Measurements from ENCODE around the gene ACO1.

The ACO1 gene

GRCh38 chr9:32424616-32425015 lies 40.2 kb downstream of the ACO1 start:
- peak; percentile 12 for DNase-seq

GRCh38 chr9:32426278-32426939 lies 42.0 kb downstream of the ACO1 start:
- no peak for DNase-seq

- no peak for DNase-seq
These were observed 42.8 kb downstream of the ACO1 start for GRCh38 chr9:32427111-32427873.

GRCh38 chr9:32430720-32431119 lies 46.3 kb downstream of the ACO1 start:
- DNase-seq, result no peak

DNA sequence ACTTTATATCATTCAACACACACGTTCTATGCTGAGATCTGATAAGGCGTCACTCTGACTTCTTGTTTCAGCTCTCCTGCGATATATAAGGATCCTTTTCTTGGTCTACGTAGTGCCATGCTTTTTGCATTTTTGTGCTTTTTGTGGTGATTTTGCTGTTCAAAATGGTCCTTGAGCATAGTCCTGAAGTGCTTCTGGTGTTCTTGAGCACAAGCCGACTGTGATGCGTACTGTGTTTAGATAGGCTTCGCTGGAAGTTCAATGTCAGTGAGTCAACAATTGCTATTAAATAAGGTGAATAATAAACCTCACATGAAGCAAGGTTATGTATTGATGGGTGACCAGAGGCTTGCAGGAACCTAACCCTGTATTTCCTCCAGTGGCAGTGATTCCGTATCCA lies 46.8 kb downstream of the ACO1 start:
- no peak for DNase-seq

DNA sequence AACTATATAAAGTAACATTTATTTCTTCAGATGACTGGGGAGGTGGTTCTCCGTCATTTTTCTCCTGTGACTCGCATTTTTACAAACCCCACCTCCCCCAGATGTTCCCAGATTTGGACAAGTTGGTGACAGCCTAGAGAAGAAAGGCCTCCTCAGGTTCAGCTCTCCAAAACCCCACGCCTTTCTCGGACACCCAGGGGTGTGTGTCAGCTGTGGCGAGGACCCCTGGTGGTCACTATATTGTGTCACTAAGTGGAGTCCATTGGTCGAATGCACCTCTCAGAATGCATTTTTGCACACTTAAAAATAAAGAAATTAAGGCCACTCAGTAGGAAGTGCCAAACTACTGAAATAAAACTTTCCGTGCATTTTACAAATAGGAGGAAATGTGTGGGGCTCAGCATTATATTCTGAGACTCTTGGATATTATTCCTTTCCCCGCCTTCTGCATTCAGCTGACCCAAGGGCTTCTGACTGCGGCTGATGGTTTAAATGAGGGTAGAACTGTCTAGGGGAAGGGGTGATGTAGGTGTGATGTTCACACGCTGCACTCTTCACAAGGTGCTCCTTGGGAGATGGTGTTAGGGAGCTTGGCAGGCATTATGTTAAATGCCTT lies 47.6 kb downstream of the ACO1 start:
- peak; percentile 8 for DNase-seq

- no peak for DNase-seq
These were observed 50.4 kb downstream of the ACO1 start for GRCh38 chr9:32434892-32435291.

DNA sequence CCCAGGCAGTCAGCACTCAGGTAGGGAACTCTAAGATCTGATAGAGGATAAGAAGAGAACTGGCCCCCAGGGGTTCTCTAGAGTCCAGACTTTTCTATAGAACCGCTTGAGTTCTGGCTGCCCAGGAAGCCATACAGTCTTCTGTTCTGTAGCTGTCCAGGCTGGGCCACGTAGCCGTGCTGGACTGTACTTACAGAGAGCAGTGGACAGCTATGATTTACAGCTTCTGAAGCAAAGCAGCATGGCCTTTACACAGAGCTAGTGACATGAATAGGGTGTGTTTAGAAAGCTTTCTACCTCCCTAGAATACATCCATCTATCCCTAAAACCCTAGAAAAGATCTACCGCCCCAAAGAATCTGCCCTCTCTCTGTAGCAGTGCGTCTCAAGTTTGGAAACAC lies 57.2 kb downstream of the ACO1 start:
- DNase-seq, result no peak

GRCh38 chr9:32442433-32442832 lies 58.0 kb downstream of the ACO1 start:
- no peak for DNase-seq

GRCh38 chr9:32449969-32450368 lies 65.5 kb downstream of the ACO1 start:
- DNase-seq, result no peak

GRCh38 chr9:32454280-32454679 lies 69.8 kb downstream of the ACO1 start:
- no peak for DNase-seq

DNA sequence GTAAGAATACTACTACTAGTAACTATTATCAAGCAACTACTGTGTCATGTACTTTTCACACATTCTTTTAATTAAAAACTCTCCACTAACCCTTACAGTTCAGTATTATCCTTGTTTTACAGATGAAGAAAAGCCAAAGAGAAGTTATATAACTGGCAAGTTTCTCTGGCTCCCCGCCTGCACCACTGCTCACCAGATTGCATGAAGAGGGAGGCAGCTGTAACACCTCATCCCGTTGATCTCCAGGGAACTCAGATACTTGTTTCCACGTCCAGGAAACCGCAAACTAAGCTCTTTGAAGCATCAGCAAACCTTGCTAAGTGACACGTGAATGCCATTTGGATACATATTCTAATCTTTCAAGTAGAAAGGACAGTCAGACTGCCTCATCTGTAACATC lies 71.3 kb downstream of the ACO1 start:
- DNase-seq, result no peak

DNA sequence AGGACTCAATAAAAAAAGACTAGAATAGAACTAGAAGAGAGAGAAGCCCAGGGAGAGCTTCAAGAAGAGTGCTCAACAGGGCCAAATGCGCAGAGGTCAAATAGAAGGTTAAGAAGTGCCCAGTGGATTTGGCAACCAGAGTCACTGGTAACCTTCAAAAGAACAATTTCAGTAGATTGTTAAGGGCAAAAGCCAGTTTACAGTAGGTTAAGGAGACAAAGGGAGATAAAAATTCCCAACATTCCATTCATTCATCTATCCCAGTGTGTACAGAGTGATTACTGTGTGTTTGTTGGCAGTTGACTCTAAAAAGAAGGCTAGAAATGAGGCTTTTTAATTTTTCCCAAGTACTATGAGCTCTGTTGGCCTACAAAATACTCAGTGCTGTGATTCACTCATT lies 72.1 kb downstream of the ACO1 start:
- no peak for DNase-seq

GRCh38 chr9:32463500-32464293 lies 79.3 kb downstream of the ACO1 start:
- DNase-seq, result no peak

- no peak for DNase-seq
These were observed 84.3 kb downstream of the ACO1 start for GRCh38 chr9:32468740-32469139.

DNA sequence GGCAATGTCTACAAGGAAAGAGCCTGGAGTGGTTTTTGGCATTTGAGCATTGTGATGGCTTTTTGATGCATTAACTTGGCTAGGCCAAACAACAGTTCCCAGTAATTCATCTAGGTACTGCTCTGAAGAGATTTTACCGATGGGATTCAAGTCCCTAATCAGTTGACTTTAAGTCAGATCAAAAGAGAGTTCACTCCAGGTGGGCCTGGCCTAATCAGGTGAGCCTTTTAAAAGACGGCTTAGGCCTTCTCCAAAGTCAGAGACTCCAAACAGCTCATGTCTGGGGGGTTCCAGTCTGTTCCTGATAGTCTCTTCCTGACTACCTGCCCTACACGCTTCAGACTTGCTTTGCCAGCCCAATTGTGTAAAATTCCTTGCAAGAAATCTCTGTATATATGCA lies 87.9 kb downstream of the ACO1 start:
- DNase-seq, result no peak

DNA sequence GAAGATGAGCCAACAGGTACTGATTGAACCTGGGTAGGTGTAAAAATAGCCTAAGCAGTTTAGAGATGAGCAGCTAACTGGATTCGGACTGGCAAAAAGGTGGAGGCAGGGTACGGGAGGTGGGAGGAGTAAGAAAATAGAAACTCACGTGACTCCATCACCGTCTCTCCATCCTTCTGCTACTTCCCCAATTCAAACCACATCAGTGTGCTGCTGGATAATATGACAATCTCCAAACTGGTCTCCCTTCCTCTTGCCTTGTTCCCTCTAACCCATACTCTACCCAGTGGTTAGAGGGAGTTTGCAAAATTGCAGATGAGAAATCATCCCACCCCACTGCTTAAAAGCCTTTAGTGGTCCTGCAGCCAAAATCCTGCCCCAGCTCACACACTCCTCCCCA lies 98.9 kb downstream of the ACO1 start:
- DNase-seq, result no peak

GRCh38 chr9:32486839-32487562 lies 102.6 kb downstream of the ACO1 start:
- DNase-seq, result no peak

DNA sequence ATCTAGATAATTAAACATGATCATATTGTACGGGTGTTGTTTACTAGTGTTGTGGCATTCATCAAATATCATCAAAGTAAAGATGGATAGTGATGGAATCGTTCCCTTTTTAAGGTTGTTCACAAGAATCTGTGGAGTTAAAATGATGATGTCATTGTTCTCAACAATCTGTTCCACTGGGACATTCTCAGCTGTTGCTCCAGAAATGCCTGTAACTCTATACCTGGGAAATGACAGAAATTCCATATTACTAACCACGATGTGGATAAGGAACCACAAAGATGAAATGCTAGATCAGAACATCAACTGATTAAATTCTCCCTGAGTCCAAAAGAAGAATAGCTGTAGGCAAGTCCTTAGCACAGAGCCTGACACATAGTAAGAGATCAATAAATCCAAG lies 103.5 kb downstream of the ACO1 start:
- no peak for DNase-seq

GRCh38 chr9:32490601-32491000 lies 106.2 kb downstream of the ACO1 start:
- DNase-seq, result no peak

DNA sequence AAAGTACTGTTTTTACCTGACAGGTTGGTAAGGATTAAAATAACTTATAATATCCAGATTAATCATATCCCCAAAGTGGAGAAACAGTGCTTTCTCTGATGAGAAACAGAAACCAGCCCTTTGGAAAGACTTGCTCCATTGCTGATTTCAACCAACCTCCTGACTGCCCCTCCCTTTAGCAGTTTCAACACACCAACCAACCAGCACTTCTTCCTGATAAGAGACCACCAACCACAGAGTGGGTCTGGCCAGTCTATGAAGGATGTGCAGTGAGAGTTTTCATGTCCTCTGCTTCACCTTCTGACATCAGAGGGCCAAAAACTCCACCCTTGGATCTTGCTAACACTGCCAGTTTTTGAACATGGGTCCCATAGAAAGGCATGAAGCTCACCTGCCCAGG lies 113.5 kb downstream of the ACO1 start:
- no peak for DNase-seq

DNA sequence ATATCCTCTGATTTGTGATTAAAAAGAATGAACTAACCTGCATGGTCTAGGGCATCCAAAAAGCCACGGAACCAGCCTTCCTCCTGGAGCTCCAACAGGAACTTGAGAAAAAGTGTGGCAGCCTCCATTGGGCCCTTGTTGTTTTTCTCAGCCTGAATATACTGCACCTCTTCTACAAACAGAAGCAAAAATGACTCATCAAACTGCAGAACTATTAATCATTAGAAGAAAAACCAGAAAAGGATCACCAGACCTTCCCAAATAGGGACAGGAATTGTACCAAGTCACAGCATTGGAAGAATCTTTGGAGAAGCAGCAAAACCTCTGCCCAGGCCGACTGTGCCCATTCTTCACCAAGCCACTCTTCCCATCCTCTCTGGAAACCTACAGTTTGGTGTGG lies 116.3 kb downstream of the ACO1 start:
- DNase-seq, result no peak

- DNase-seq, result no peak
These were observed 117.4 kb downstream of the ACO1 start for GRCh38 chr9:32501868-32502267.

All from DMS79 treated with DMSO at 0.1 percent for 48 hours (cell line).